SJSA1 (cell line): Measurements from ENCODE around the gene CEP131. TPM values are rescaled to one million over a fixed set of nuclear protein-coding genes. Genes with fewer than 3 reads are reported as not detected.

Experiments used
- DNase-seq, 2 experiments: peaks; one replicate each; pipeline ENCODE4 v3.0.0-alpha.2; 2015 to 2020; ENCODE audit warnings: low spot score in 2 of 2, low read depth in 1 of 2
- H3K27ac ChIP-seq: fragments of 250-450 bp; sonication (Bioruptor Pico); 2 replicates; pipeline ENCODE4 v1.5.1; 2020; ENCODE audit warnings: mild to moderate bottlenecking, moderate library complexity
- H3K27me3 ChIP-seq: fragments of 250-450 bp; sonication (Bioruptor Pico); replicated peaks from 2 replicates; pipeline ENCODE4 v1.5.1; 2020; ENCODE audit warnings: mild to moderate bottlenecking, moderate library complexity
- H3K36me3 ChIP-seq: fragments of 250-450 bp; sonication (Bioruptor Pico); 2 replicates; pipeline ENCODE4 v1.5.1; 2020; ENCODE audit warnings: mild to moderate bottlenecking
- H3K4me1 ChIP-seq: fragments of 250-450 bp; sonication (Bioruptor Pico); replicated peaks from 2 replicates; pipeline ENCODE4 v1.6.1; 2021; ENCODE audit warnings: mild to moderate bottlenecking
- H3K4me3 ChIP-seq: fragments of 250-450 bp; sonication (Bioruptor Pico); 2 replicates; pipeline ENCODE4 v1.5.1; 2020; ENCODE audit warnings: mild to moderate bottlenecking
- H3K9me3 ChIP-seq: fragments of 250-450 bp; sonication (Bioruptor Pico); replicated peaks from 2 replicates; pipeline ENCODE4 v1.5.1; 2020; ENCODE audit warnings: mild to moderate bottlenecking
- total RNA-seq: library from RNA; depleted of rRNA; stranded (reverse); fragments of >200 nt; shearing (Covaris generic); gene quantifications from 2 replicates; pipeline ENCODE4 v1.2.3, GENCODE V29; 2014

Gene CEP131
- total RNA-seq, 1 experiment from 2014 or later: 31.7 TPM

DNA sequence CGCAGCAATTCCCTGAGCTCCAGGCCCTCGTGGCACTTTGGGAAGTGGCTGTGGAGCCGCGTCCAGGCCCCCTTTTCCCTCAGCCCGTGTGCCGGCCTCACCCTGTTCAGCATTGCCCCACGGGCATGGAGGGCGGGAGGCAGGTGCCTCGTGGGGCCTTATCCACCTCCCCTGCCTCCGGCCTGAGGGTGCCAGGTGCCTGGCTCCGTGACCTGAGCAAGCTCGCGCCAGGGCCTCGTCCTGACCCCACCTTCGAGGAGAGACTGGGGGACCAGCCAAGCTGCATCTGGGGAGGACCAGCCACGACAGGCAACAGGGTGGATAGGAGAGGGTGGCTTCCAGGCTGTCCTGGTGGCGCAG, 29.7 kb downstream of the CEP131 start:
- Histone ChIP-seq H3K36me3 (peaks cover 75% of the 10 kb centered on the region), H3K4me1 (no peaks in the 10 kb centered on the region; the same call in 1 of the 2 replicates), H3K27me3 (no peaks in the 10 kb centered on the region), H3K9me3 (no peaks in the 10 kb centered on the region), H3K27ac (no peak overlapping the region), H3K4me3 (no peak overlapping the region)
- DNase-seq: no peak

DNA sequence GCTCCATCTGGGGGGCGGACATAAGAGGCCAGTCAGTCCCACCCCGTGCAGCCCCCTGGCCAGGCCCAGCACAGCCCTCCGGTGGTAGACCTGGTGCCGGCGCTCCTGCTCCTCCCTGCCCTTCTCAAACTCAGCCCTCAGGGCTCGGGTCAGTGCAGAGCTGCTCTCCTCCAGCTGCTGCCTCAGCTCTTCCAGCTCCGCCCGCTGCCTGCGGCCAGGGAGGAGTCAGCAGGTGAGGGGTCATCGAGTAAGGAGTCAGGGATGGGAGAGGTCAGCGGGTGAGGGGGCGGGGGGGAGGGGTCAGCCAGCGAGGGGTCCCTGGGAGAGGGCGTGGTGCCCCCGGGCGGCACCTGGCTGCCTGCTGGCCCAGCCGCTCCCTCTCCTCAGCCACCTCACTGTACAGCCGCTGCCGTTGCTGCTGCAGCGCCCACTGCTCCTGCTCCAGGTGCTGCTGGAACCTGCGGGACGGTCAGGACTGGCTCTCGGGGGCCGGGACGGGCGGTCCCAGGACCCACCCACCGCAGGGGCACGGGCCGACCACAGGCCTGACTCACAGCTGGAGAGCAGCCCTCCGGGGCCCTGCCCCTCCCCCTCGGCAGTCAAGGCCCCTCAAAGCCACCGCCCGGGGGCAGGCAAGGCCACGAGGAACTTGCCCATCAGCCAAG, 30.2 kb downstream of the CEP131 start:
- Histone ChIP-seq H3K27ac (no peak overlapping the region), H3K4me1 (no peaks in the 10 kb centered on the region; the same call in 1 of the 2 replicates), H3K9me3 (no peaks in the 10 kb centered on the region), H3K27me3 (no peaks in the 10 kb centered on the region), H3K4me3 (no peak overlapping the region), H3K36me3 (peaks cover 70% of the 10 kb centered on the region)
- DNase-seq: no peak

GRCh38 chr17:81191646-81192045, 31.1 kb downstream of the CEP131 start:
- H3K4me3 ChIP-seq: no peak overlapping the region
- H3K9me3 ChIP-seq: no peaks in the 10 kb centered on the region
- H3K4me1 ChIP-seq: no peaks in the 10 kb centered on the region; the same call in 1 of the 2 replicates
- H3K27ac ChIP-seq: no peak overlapping the region
- no peak for DNase-seq
- H3K36me3 ChIP-seq: peaks cover 64% of the 10 kb centered on the region
- H3K27me3 ChIP-seq: no peaks in the 10 kb centered on the region

DNA sequence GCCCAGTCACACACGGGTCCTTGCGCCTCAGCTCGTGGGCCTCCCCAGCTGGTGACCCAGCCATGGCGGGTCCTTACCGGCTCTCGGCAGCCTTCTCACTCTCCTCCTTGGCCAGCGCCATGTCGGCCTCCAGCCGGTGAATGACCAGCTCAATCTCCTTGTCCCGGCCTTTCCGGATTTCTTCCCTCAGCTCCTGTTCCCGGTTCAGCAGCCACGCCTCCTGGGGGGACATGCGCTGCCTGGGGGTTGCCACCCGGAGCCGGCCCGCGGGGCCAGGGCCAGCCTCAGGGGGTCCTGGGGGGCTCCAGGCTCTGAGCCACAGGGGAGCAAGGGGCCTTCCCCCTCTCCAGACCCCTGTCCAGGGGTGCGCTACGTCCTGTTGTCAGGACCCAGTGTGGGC, 31.6 kb downstream of the CEP131 start:
- H3K4me3 ChIP-seq: no peak overlapping the region
- no peak for DNase-seq
- H3K36me3 ChIP-seq: peaks cover 59% of the 10 kb centered on the region
- no peaks in the 10 kb centered on the region for H3K27me3 ChIP-seq
- H3K27ac ChIP-seq: no peak overlapping the region
- no peaks in the 10 kb centered on the region; the same call in 1 of the 2 replicates for H3K4me1 ChIP-seq
- no peaks in the 10 kb centered on the region for H3K9me3 ChIP-seq

DNA sequence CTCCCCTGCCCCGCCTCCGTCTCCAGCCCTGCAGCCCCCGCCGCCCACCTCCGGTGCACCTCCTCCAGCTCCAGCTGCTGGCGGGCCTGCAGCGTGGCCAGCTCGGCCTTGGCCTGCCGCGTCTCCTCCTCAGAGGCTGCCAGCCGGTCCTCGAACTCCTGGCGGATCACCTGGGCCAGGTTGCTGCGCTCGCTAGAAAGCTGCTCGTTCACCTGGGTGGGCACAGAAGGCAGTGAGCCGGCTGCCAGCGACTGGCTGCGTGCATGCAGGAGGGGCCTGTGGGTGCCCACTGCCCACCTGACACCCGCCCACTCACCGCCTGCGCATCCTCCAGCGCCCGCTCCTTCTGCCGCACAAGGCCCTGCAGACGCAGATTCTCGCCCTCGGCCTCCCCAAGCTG, 32.2 kb downstream of the CEP131 start:
- Histone ChIP-seq H3K4me1 (no peaks in the 10 kb centered on the region; the same call in 1 of the 2 replicates), H3K9me3 (no peaks in the 10 kb centered on the region), H3K27me3 (no peaks in the 10 kb centered on the region), H3K27ac (no peak overlapping the region), H3K4me3 (no peak overlapping the region), H3K36me3 (peaks cover 54% of the 10 kb centered on the region)
- DNase-seq: no peak

- Histone ChIP-seq H3K36me3 (peaks cover 47% of the 10 kb centered on the region), H3K4me3 (no peak overlapping the region), H3K9me3 (no peaks in the 10 kb centered on the region), H3K27ac (no peak overlapping the region), H3K4me1 (no peaks in the 10 kb centered on the region; the same call in 1 of the 2 replicates), H3K27me3 (peaks cover 7% of the 10 kb centered on the region)
- no peak for DNase-seq
Observed at GRCh38 chr17:81189670-81190530, 32.9 kb downstream of the CEP131 start.

- H3K27ac ChIP-seq: no peak overlapping the region
- no peaks in the 10 kb centered on the region; the same call in 1 of the 2 replicates for H3K4me1 ChIP-seq
- peaks cover 38% of the 10 kb centered on the region for H3K36me3 ChIP-seq
- DNase-seq: no peak
- no peaks in the 10 kb centered on the region for H3K9me3 ChIP-seq
- H3K4me3 ChIP-seq: no peak overlapping the region
- H3K27me3 ChIP-seq: peaks cover 15% of the 10 kb centered on the region
Observed at GRCh38 chr17:81189016-81189415, 33.7 kb downstream of the CEP131 start.

- no peak overlapping the region for H3K27ac ChIP-seq
- no peaks in the 10 kb centered on the region; the same call in 1 of the 2 replicates for H3K9me3 ChIP-seq
- no peak overlapping the region for H3K4me3 ChIP-seq
- peaks cover 18% of the 10 kb centered on the region for H3K27me3 ChIP-seq
- no peaks in the 10 kb centered on the region; the same call in 1 of the 2 replicates for H3K4me1 ChIP-seq
- H3K36me3 ChIP-seq: peaks cover 32% of the 10 kb centered on the region
- no peak for DNase-seq
Observed at GRCh38 chr17:81188491-81188840, 34.3 kb downstream of the CEP131 start.

DNA sequence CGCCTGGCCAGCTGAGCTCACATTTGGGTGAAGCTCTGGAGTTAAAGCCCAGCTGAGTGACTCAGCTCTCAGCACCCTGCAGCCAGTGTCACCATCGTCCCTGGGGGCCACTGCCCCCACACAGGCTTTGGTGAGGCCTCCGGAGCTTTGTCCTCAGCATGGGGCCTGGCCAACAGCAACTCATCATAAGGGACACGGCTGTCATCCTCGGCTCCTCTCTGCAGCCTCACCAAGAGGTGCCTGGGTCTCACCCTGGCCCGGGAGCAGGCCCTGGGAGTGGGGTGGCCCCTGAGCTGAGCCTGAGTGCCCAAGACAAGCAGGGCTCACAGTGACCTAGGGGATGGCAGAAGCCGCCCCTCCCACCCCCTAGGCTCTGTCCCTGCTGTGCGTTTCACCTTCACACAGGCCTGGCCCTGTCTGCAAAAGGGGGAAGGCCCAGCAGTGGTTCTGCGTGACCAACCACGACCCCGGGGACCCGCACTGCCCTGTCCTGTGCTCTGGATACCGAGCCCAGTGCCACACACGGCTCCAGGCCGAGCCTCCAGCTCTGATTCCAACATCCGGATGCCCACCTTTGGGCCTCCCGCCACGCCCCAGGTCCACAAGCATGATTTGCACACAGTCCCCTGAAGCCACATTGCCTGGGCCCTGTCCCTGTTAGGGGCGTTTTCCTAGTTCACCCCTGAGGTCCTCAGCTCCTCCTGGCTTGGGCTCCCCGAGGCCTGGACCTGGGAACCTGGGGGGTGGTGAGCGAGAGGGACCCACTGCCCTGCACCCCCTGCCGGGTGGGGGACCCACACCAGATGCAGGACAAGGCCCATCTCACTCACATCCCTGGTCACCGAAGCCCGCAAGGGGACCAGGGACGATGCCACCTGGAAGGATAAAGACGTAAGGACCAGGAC, 34.9 kb downstream of the CEP131 start:
- H3K9me3 ChIP-seq: no peaks in the 10 kb centered on the region; the same call in 1 of the 2 replicates
- H3K27ac ChIP-seq: no peak overlapping the region
- peaks cover 30% of the 10 kb centered on the region for H3K36me3 ChIP-seq
- no peaks in the 10 kb centered on the region; the same call in 1 of the 2 replicates for H3K4me1 ChIP-seq
- no peak for DNase-seq
- peaks cover 20% of the 10 kb centered on the region for H3K27me3 ChIP-seq
- H3K4me3 ChIP-seq: no peak overlapping the region

DNA sequence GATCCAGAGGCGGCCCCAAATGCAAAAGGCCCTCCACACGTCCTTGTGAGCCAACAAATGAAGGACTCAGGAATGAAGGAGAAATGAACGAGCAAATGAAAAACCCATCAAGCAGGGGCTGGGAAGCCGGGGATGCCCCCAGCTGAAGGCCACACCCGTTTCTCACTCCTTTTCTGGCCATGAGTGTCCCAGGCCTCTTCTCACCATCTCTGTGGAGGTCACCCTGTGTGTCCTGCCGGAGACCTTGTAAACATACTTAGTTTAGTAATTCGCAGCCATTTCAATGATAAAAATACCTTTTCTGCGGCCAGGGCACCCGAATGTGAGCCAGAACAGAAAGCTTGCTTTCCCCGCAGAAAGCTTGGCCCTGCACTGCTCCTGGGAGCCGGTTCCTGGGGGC, 35.6 kb downstream of the CEP131 start:
- H3K9me3 ChIP-seq: no peaks in the 10 kb centered on the region; the same call in 1 of the 2 replicates
- H3K4me3 ChIP-seq: no peak overlapping the region
- peaks cover 30% of the 10 kb centered on the region for H3K36me3 ChIP-seq
- no peaks in the 10 kb centered on the region for H3K4me1 ChIP-seq
- no peak for DNase-seq
- peaks cover 20% of the 10 kb centered on the region for H3K27me3 ChIP-seq
- H3K27ac ChIP-seq: no peak overlapping the region

GRCh38 chr17:81186203-81186602, 36.6 kb downstream of the CEP131 start:
- Histone ChIP-seq H3K4me3 (no peak overlapping the region), H3K27ac (no peak overlapping the region), H3K4me1 (no peaks in the 10 kb centered on the region), H3K36me3 (peaks cover 27% of the 10 kb centered on the region), H3K27me3 (peaks cover 20% of the 10 kb centered on the region), H3K9me3 (no peaks in the 10 kb centered on the region; the same call in 1 of the 2 replicates)
- no peak for DNase-seq

DNA sequence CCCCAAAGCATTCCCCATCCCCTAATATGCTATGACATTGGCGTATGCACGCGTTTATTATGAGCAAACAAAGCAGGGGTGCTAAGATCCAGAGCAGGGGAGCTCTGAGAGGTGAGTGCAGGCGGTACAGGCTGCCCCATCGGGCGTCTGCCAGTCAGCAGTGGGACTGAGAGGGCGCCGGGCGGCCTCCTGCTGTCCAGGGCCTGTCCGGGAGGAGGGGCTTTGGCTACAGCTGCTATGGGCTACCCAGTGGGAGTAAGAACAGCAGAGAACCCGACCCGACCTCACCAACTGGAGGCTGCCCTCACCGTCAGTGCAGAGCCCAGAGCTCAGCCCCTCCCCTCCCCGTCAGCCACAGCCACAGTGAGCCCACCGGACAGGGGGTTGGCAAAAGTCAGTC, 38.2 kb downstream of the CEP131 start:
- Histone ChIP-seq H3K4me3 (no peak overlapping the region), H3K36me3 (peaks cover 15% of the 10 kb centered on the region), H3K27ac (no peak overlapping the region), H3K27me3 (peaks cover 20% of the 10 kb centered on the region), H3K4me1 (no peaks in the 10 kb centered on the region), H3K9me3 (no peaks in the 10 kb centered on the region; the same call in 1 of the 2 replicates)
- no peak for DNase-seq

- Histone ChIP-seq H3K4me3 (no peak overlapping the region), H3K4me1 (no peaks in the 10 kb centered on the region), H3K27me3 (peaks cover 20% of the 10 kb centered on the region), H3K27ac (no peak overlapping the region), H3K9me3 (no peaks in the 10 kb centered on the region; the same call in 1 of the 2 replicates), H3K36me3 (peaks cover 7% of the 10 kb centered on the region)
- DNase-seq: no peak
Observed at GRCh38 chr17:81183807-81184206, 39.0 kb downstream of the CEP131 start.
